Hair follicle dermal papilla cell (primary cell): ENCODE data around the gene TPM2. TPM values are rescaled to one million over a fixed set of nuclear protein-coding genes. Genes with fewer than 3 reads are reported as not detected.
A peak's percentile ranks its signal among the peaks of the same experiment; 100 is the strongest.

ENCODE experiments used
- small RNA-seq: library from RNA; depleted of rRNA; stranded (forward); fragments of <200 nt; gene quantifications from one replicate; pipeline ENCODE3, GENCODE V24; 2012
- total RNA-seq: library from RNA; depleted of rRNA; stranded (reverse); fragments of >200 nt; gene quantifications from 2 replicates; pipeline ENCODE4 v1.2.3, GENCODE V29; 2012

Gene TPM2
- total RNA-seq, result 451 and 795 TPM in 2 replicates

DNA sequence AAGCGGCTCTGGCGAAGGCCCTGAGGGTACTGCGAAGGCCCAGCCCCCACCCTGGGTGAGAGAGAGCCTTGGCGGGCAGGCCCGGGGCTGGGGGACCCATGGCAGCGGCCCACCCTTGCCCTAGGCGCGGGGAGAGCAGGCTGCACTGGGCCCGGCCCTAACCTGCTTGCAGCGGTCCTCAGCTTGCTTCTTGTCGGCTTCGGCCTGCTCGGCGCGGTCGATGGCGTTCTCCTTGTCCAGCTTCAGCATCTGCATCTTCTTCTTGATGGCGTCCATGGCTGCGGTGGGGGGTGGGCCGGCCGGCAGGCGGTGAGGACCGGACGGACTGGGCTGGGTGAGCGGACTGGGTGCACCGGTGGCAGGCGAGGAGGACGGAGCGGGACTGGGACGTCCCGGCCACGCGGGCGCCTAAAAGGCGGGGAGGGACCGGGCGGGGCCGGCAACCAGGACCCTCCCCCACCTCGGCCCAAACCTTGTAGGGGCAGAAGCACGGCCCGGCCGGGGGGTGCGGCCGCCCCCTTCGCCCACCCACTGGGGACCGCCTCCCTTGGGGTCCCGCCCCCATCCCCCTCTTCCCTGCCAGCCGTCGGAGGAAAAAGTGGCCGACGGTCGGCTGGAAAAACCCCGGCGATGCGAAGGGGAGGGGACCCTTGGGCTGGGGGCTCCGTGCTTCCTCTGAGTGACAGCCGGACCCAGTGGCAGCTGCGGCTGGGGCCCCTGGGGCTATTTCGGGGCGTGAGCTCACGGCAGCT, at the start of gene TPM2:
TPM2 (minus strand) TSS at position 384 of the 752 bp plus-strand sequence; CDS start at position 276, 108 bp downstream.

DNA sequence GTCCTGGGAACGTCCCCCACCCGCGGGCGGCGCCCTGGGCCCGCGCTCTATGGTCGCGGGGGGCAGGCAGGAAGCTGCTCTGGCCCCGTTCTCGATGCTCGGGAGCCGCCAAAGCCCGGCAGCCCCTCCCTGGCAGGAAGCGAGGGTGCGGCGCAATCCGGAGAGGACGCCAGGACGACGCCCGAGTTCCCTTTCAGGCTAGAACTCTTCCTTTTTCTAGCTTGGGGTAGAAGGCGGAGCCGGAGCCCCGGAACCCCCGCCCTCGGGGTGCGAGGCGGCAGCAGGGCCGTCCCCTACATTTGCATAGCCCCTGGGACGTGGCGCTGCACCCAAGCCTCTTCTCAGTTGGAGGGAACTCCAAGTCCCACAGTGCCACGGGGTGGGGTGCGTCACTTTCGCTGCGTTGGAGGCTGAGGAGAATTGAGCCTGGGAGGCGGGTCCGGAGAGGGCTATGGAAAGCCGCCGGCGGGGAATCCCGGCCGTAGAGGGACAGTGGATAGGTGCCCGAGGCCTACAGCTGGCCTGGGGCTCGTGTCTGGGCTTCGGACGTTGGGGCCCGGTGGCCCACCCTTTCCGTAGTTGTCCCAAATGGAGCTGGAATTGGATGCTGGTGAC, 42.6 kb upstream of the TPM2 start, which contains the start of the genes CREB3 and TLN1:
CREB3 (plus strand) TSS at position 482 of the 615 bp plus-strand sequence; CDS start at position 589, 107 bp downstream.
TLN1 (minus strand) TSS at position 11 of the 615 bp plus-strand sequence. CDS start 6,501 bp downstream, outside the sequence.

DNA sequence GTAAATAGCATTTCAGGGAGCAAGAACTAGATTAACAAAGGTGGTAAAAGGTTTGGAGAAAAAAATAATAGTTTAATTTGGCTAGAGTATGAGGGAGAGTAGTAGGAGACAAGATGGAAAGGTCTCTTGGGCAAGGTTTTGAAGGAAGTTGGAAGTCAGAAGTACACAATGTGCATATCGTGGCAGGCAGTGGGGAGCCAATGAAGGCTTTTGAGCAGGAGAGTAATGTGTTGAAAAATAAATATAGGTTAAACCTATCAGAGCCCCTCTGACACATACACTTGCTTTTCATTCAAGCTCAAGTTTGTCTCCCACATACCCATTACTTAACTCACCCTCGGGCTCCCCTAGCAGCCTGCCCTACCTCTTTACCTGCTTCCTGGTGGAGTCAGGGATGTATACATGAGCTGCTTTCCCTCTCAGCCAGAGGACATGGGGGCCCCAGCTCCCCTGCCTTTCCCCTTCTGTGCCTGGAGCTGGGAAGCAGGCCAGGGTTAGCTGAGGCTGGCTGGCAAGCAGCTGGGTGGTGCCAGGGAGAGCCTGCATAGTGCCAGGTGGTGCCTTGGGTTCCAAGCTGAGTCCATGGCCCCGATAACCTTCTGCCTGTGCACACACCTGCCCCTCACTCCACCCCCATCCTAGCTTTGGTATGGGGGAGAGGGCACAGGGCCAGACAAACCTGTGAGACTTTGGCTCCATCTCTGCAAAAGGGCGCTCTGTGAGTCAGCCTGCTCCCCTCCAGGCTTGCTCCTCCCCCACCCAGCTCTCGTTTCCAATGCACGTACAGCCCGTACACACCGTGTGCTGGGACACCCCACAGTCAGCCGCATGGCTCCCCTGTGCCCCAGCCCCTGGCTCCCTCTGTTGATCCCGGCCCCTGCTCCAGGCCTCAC, 16.3 kb downstream of the TPM2 start, which contains the start of gene CA9:
CA9 (plus strand) TSS at position 797 of the 893 bp plus-strand sequence; CDS start at position 829, 32 bp downstream.

DNA sequence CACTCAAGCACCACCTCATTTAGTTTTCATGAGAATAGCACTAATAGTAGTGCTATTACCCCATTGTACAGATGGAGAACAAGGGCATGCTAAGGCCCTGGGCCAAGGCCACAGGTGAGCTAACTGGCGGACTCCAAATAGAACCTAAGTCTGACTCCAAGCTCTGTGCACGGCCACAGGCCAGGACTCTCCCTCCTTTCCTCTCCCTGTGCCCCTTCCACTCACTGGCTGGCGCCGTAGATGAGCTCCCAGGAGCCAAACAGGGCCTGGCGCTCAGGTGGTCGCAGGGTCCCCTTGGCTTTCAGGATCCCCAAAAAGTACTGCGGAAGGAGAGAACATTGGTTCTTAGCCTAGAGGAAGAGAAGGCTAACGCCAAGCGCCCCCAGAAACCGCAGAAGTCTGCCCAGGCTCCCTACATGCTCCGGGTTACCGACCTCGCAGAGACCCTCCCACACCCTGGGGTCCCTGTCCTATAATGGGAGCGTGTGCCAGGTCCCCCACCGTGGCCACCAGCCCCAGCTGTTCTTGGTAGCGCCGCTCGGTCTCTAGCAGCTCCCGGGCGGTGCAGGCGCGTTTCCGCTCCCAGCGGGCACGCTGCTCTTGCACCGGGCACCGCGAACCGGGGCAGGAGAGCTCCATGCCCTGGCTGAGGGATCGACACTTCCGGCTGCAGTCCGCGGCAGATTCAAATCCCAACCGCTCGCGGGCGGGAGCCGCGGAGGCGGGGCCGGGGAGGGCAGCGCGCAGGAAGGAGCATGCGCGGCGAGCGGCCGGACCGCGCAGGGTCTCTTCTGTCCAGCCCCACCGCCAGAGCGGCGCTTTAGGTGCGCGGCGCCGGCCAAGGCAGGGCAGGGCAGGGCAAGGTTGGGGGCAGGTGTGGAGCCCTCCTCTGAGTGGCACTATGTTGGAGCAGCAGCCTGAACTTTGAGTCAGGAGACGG, 24.9 kb downstream of the TPM2 start, which contains the start of gene ARHGEF39:
ARHGEF39 (minus strand) TSS at position 665 of the 940 bp plus-strand sequence; CDS start at position 639, 26 bp downstream.

DNA sequence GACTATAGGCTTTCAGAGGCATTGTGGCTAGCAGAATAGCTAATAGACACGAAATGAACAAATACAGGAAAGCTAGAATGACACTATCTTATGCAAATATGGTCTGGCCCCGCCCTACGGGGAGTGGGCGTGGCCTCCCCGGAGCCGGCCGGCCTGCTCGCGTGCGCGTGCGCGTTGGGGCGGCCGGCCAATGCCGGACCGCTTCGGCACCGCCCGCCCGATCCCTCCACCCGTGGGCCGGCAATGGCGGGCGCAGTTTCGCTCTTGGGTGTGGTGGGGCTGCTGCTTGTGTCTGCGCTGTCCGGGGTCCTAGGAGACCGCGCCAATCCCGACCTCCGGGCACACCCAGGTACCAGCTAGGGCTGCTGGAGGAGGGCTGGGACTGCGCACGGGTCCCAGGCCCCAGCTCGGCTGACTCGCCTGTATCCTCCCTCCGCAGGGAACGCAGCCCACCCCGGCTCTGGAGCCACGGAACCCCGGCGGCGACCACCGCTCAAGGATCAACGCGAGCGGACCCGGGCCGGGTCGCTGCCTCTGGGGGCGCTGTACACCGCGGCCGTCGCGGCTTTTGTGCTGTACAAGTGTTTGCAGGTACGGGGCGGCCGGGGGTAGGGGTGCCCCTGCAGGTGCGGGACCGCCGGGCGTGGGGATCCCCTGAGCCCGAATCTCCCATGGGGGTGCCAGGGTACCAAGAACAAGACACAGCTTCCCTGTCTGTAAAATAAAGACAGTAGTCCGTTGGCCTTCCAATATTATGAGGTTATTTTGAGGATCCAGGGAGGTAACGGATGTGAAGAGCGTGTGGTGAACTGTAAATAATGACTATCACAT, 31.4 kb downstream of the TPM2 start, which contains the start of gene CCDC107:
CCDC107 (plus strand) TSS at position 156 of the 831 bp plus-strand sequence; CDS start at position 244, 88 bp downstream.

DNA sequence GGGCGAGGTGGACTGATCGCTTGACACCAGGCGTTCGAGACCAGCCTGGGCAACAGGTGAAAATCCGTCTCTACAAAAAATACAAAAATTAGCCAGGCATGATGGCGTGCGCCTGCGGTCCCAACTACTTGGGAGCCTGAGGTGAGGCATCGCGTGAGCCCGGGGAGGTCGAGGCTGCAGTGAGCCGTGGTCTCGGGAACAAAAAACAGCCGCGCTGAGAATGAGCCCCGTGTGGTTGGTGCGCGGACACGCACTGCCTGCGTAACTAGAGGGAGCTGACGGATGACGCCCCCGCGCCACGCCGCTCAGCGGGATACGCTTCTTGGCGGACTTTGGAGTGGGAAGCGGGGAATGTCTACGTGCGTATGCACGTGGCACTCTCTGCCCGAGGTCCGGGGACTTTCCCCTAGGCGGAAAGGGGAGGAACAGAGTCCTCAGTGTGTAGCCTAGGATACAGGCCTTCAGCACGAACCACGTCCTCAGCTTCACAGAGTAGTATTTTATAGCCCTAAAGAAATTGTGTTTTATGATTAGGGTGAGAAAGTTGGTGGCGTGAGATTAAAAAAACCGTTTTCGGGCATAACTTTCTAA, 32.1 kb downstream of the TPM2 start, which contains the start of gene RMRP:
RMRP (minus strand) TSS at position 474 of the 591 bp plus-strand sequence.

DNA sequence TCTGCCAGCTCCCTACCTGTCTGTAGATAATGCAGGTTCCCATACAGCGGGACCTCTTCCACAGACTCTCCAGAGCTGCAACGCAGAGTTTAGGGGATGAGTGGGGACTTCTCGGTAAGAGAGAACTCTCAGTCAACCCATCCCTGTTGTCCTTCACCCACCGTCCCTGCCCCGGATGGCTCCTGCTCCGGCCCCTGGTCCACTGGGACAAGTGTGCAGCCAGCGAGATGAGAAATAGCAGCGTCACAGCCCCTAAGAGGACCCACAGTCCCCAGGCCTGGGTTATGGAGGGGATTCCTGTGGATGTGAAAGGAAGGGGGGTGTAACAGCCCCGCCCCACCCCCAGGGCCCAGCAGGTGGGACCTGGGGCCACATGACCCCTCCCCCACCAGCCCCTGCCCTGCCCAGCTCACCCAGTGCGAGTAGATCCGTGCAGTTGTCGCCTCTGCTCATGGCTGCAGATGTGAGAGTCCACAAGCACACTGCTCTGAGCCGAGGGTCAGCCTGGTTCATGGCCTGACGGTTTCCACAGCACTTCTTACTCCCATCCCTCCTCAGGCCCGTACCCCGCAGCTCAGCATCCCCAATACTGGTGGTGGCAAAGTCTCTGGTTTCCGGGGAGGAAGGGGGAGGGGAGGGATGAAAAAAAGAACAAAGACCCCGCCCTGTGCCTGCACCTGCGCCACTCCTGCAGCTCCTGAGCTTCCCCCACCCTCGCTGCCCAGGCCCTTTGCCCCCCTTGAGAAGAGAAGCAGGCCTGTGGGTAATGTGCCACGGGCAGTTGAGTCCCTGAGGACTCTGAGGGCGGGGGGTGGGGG, 39.2 kb downstream of the TPM2 start, which contains the start of gene SIT1:
SIT1 (minus strand) TSS at position 591 of the 818 bp plus-strand sequence; CDS start at position 513, 78 bp downstream.

Small RNAs within 50 kb of the gene (small RNA-seq; reads per million reads assigned to genes)
- 1.3 reads per million, percentile 29 among the genes with 10 or more reads in this experiment for gene MIR6853
- gene RMRP, result not detected
- gene RN7SL22P, result not detected

Other genes starting within 250 kb of the TPM2 start
- 50.0 and 60.8 TPM in 2 replicates for gene RUSC2, start 199.8 kb downstream of the TPM2 start, total RNA-seq
- 20.1 and 20.6 TPM in 2 replicates for gene TESK1, start 84.7 kb downstream of the TPM2 start, total RNA-seq
- gene CD72, start 71.5 kb downstream of the TPM2 start, total RNA-seq, result 0.73 and 1.1 TPM in 2 replicates
- gene SIT1, start 39.0 kb downstream of the TPM2 start, total RNA-seq, result not detected in 2 replicates
- gene RMRP, start 31.9 kb downstream of the TPM2 start, total RNA-seq, result 68,660 and 79,842 TPM in 2 replicates
- gene CCDC107, start 31.6 kb downstream of the TPM2 start, total RNA-seq, result 11.4 and 15.8 TPM in 2 replicates
- gene ARHGEF39, start 24.7 kb downstream of the TPM2 start, total RNA-seq, result 0.12 and 0.49 TPM in 2 replicates
- gene CA9, start 16.0 kb downstream of the TPM2 start, total RNA-seq, result 0.16 TPM in 1 of 2 replicates, not detected in the other
- 543 and 559 TPM in 2 replicates for gene TLN1, start 42.3 kb upstream of the TPM2 start, total RNA-seq
- gene CREB3, start 42.7 kb upstream of the TPM2 start, total RNA-seq, result 61.7 and 78.1 TPM in 2 replicates
- gene GBA2, start 59.3 kb upstream of the TPM2 start, total RNA-seq, result 36.2 and 37.3 TPM in 2 replicates
- gene RGP1, start 59.4 kb upstream of the TPM2 start, total RNA-seq, result 21.6 and 22.1 TPM in 2 replicates
- gene MSMP, start 64.4 kb upstream of the TPM2 start, total RNA-seq, result not detected in 2 replicates
- 14.9 and 23.2 TPM in 2 replicates for gene NPR2, start 101.7 kb upstream of the TPM2 start, total RNA-seq
- gene SPAG8, start 122.3 kb upstream of the TPM2 start, total RNA-seq, result 0.49 and 2.1 TPM in 2 replicates
- 8.0 and 11.4 TPM in 2 replicates for gene HINT2, start 125.1 kb upstream of the TPM2 start, total RNA-seq
- not detected in 2 replicates for gene FAM221B, start 138.8 kb upstream of the TPM2 start, total RNA-seq
- 3.7 and 6.1 TPM in 2 replicates for gene TMEM8B, start 139.3 kb upstream of the TPM2 start, total RNA-seq
- not detected in 2 replicates for gene OR13J1, start 180.5 kb upstream of the TPM2 start, total RNA-seq
- not detected in 2 replicates for gene HRCT1, start 216.3 kb upstream of the TPM2 start, total RNA-seq
- gene SPAAR, start 219.6 kb upstream of the TPM2 start, total RNA-seq, result not detected in 2 replicates